Endothelial cell of umbilical vein (primary cell): ENCODE results near the gene TPM4. TPM values are rescaled to one million over a fixed set of nuclear protein-coding genes. Genes with fewer than 3 reads are reported as not detected.
A peak's percentile ranks its signal among the peaks of the same experiment; 100 is the strongest.

Experiments used
- BruUV-seq: library from RNA; stranded (reverse); fragments of 400-500 nt; replicated peaks from 2 replicates; lab custom pipeline; 2021; lab: Mats Ljungman, UMichigan
- CTCF ChIA-PET: fragments of 300-600, 350-600 bp; sonication (Branson Sonifier 250); formaldehyde crosslinking; loops from one replicate; lab custom pipeline; 2021; ENCODE audit warnings: antibody characterized with exemption, inconsistent platforms; lab: Charles Lee
- POLR2A ChIA-PET: fragments of 300-600, 350-600 bp; sonication (Branson Sonifier 250); formaldehyde crosslinking; loops from one replicate; lab custom pipeline; 2021; ENCODE audit warnings: antibody characterized with exemption, inconsistent platforms; lab: Charles Lee
- DNase-seq: peaks from one replicate; pipeline ENCODE4 v3.0.0-alpha.2; 2011; ENCODE audit warnings: low read depth, low spot score
- FAIRE-seq: peaks from 2 replicates; lab custom pipeline; 2011; peaks lifted over from hg19 to GRCh38; lab: Jason Lieb, UNC
- H2AFZ ChIP-seq: 2 replicates; pipeline ENCODE4 v1.6.0; 2012; ENCODE audit warnings: low read depth, low read length, control low read depth, inconsistent platforms
- H3K27ac ChIP-seq: 2 replicates; pipeline ENCODE4 v1.5.1; 2011; ENCODE audit warnings: low read depth, mild to moderate bottlenecking, control low read depth, low read length, moderate library complexity; ENCODE audit not compliant: insufficient read depth
- H3K27me3 ChIP-seq, 2 experiments: 2 replicates each; pipeline versions ENCODE4 v1.6.0 to v1.6.1; 2011; ENCODE audit warnings: low read length in 2 of 2, mixed read lengths in 1 of 2; ENCODE audit not compliant: control insufficient read depth in 2 of 2, insufficient read depth in 2 of 2
- H3K36me3 ChIP-seq, 2 experiments: 2 replicates in 1 of 2; 3 replicates in 1 of 2; pipeline ENCODE4 v1.5.1; 2011; ENCODE audit warnings: low read length in 2 of 2, mild to moderate bottlenecking in 1 of 2, moderate library complexity in 1 of 2; ENCODE audit not compliant: control insufficient read depth in 2 of 2, insufficient read depth in 2 of 2; ENCODE audit errors: extremely low read depth in 1 of 2
- H3K4me1 ChIP-seq: 3 replicates; pipeline ENCODE4 v1.5.1; 2011; ENCODE audit warnings: mild to moderate bottlenecking, low read length; ENCODE audit not compliant: control insufficient read depth, insufficient read depth; ENCODE audit errors: extremely low read depth
- H3K4me2 ChIP-seq: 2 replicates; pipeline ENCODE4 v1.6.1; 2011; ENCODE audit warnings: low read length, control low read depth, mixed read lengths; ENCODE audit not compliant: insufficient read depth
- H3K4me3 ChIP-seq, 3 experiments: fragments of 200-600 bp in 1 of 3; sonication (generic), shearing (Covaris generic) in 1 of 3; replicated peaks in 1 of 3; 2 replicates each; pipeline ENCODE4 v1.5.1; 2011 to 2016; ENCODE audit warnings: control low read depth in 3 of 3, low read length in 3 of 3, mild to moderate bottlenecking in 2 of 3, inconsistent platforms in 1 of 3, low read depth in 1 of 3, moderate library complexity in 1 of 3; ENCODE audit not compliant: insufficient read depth in 1 of 3
- H3K79me2 ChIP-seq: 2 replicates; pipeline ENCODE4 v1.6.0; 2012; ENCODE audit warnings: low read length, inconsistent platforms; ENCODE audit not compliant: control insufficient read depth, insufficient read depth
- H3K9ac ChIP-seq: replicated peaks from 2 replicates; pipeline ENCODE3; 2011; ENCODE audit warnings: low read length, control low read depth; ENCODE audit not compliant: insufficient read depth; ENCODE audit errors: extremely low read depth
- H3K9me1 ChIP-seq: replicated peaks from 3 replicates; pipeline ENCODE4 v1.6.0; 2011; ENCODE audit warnings: mild to moderate bottlenecking, low read length; ENCODE audit not compliant: control insufficient read depth, insufficient read depth; ENCODE audit errors: extremely low read depth
- H3K9me3 ChIP-seq: replicated peaks from 2 replicates; pipeline ENCODE4 v1.5.1; 2012; ENCODE audit warnings: low read length, inconsistent platforms; ENCODE audit not compliant: control insufficient read depth, insufficient read depth
- H4K20me1 ChIP-seq: replicated peaks from 2 replicates; pipeline ENCODE3; 2011; ENCODE audit warnings: mild to moderate bottlenecking, low read length; ENCODE audit not compliant: control insufficient read depth, insufficient read depth; ENCODE audit errors: extremely low read depth
- EZH2 ChIP-seq: IDR thresholded peaks from 2 replicates; pipeline ENCODE4 v1.6.1; 2012; ENCODE audit warnings: borderline replicate concordance, low read depth, mild to moderate bottlenecking, moderate library complexity, low read length, inconsistent platforms; ENCODE audit not compliant: severe bottlenecking
- FOS ChIP-seq: IDR thresholded peaks from 2 replicates; pipeline ENCODE4 v1.6.1; 2011; ENCODE audit warnings: mild to moderate bottlenecking, low read length, moderate library complexity, borderline replicate concordance; ENCODE audit not compliant: insufficient read depth
- GATA2 ChIP-seq: IDR thresholded peaks from 2 replicates; pipeline ENCODE4 v1.7.0; 2011; ENCODE audit warnings: low read depth, mild to moderate bottlenecking, moderate library complexity, mixed read lengths, low read length; ENCODE audit not compliant: insufficient read length, insufficient read depth
- MYC ChIP-seq: IDR thresholded peaks from one replicate; pipeline ENCODE4 v1.6.1; 2011; ENCODE audit warnings: mild to moderate bottlenecking, low read depth, low read length
- POLR2A ChIP-seq: IDR thresholded peaks from 2 replicates; pipeline ENCODE4 v1.6.1; 2012; ENCODE audit warnings: low read depth, mild to moderate bottlenecking, control low read depth, low read length
- POLR2AphosphoS5 ChIP-seq: IDR thresholded peaks from 2 replicates; pipeline ENCODE4 v1.6.1; 2012; ENCODE audit warnings: low read depth, mild to moderate bottlenecking, control low read depth, low read length, moderate library complexity; ENCODE audit not compliant: insufficient read depth
- dilution Hi-C: fragments of 300-500 bp; cut with MboI; formaldehyde crosslinking; loops from one replicate; pipeline ENCODE4 v1.15.0; 2019; ENCODE audit warnings: low sequenced_read_pairs; ENCODE audit not compliant: extremely low pct_ligation_motif_present
- intact Hi-C: fragments of 100-400 bp; cut with micrococcal nuclease; formaldehyde crosslinking; loops from one replicate; pipeline ENCODE4 v1.10.0; 2022
- polyA plus RNA-seq, 4 experiments: library from polyadenylated mRNA; depleted of rRNA in 3 of 4; stranded (reverse) in 3 of 4; unstranded in 1 of 4; fragments of >200 nt; gene quantifications; 2 replicates each; pipeline versions ENCODE4 v1.2.1 to v1.2.3, GENCODE V29; 2011 to 2012; ENCODE audit warnings: missing spikeins in 1 of 4
- total RNA-seq: library from RNA; stranded (reverse); gene quantifications from 2 replicates; pipeline ENCODE4 v1.2.3, GENCODE V29; 2021
- TF ChIP-seq, protein P1 (sequence below): IDR thresholded peaks from 2 replicates; pipeline ENCODE4 v1.6.1; 2011; ENCODE audit not compliant: insufficient read depth, insufficient read length
- TF ChIP-seq, protein P2 (sequence below), 2 donors: IDR thresholded peaks; 1 replicate in 1 of 2; 2 replicates in 1 of 2; pipeline ENCODE4 v1.5.1; 2011; ENCODE audit warnings: low read length in 2 of 2, mild to moderate bottlenecking in 2 of 2, moderate library complexity in 2 of 2, control low read depth in 1 of 2, inconsistent platforms in 1 of 2, low read depth in 1 of 2; ENCODE audit not compliant: insufficient read depth in 1 of 2; ENCODE audit errors: extremely low read depth in 1 of 2

The TPM4 gene
- total and polyA plus RNA-seq, 2 donors (not counting 3 experiments of a cell fraction or from before 2014, with no cell fraction given), result 430 to 924 TPM

GRCh38 chr19:16070366-16070990, 5.8 kb upstream of the TPM4 start:
- FAIRE-seq, result peak; percentile 95
- Histone ChIP-seq H3K9me1 (no peaks in the 10 kb centered on the region), H3K36me3 (no peaks in the 10 kb centered on the region), H3K27me3 (no peaks in the 10 kb centered on the region), H3K4me1 (peaks cover 49% of the 10 kb centered on the region), H3K9me3 (no peaks in the 10 kb centered on the region), H3K27ac (peak overlapping the region; percentile 86), H2AFZ (peak overlapping the region; percentile 40), H3K79me2 (peaks cover 29% of the 10 kb centered on the region), H4K20me1 (no peaks in the 10 kb centered on the region), H3K4me2 (peak overlapping the region; percentile 59), H3K4me3 (peak overlapping the region in 1 of 3 experiments; percentile 3), H3K9ac (peak overlapping the region; percentile 27)
- dilution Hi-C loops, result no loop called here
- ChIA-PET POLR2A (interaction anchor here (0.8 kb wide), 1 partner anchor 10 kb away, joined by 4 read pairs; no protein-coding TSS in a partner anchor), CTCF (interaction anchor here (0.5 to 3.2 kb wide), 8 partner anchors 10 to 1273 kb away, joined by 3 to 24 read pairs (median 4); partner anchors contain the start of gene FAM32A)
- TF ChIP-seq, protein P1, sequence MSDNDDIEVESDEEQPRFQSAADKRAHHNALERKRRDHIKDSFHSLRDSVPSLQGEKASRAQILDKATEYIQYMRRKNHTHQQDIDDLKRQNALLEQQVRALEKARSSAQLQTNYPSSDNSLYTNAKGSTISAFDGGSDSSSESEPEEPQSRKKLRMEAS, result no peak
- peak; percentile 90 for TF ChIP-seq POLR2AphosphoS5
- peak; percentile 71 for TF ChIP-seq GATA2
- peak; percentile 65 for TF ChIP-seq POLR2A
- TF ChIP-seq MYC, result no peak
- TF ChIP-seq EZH2, result no peak
- TF ChIP-seq, protein P2, sequence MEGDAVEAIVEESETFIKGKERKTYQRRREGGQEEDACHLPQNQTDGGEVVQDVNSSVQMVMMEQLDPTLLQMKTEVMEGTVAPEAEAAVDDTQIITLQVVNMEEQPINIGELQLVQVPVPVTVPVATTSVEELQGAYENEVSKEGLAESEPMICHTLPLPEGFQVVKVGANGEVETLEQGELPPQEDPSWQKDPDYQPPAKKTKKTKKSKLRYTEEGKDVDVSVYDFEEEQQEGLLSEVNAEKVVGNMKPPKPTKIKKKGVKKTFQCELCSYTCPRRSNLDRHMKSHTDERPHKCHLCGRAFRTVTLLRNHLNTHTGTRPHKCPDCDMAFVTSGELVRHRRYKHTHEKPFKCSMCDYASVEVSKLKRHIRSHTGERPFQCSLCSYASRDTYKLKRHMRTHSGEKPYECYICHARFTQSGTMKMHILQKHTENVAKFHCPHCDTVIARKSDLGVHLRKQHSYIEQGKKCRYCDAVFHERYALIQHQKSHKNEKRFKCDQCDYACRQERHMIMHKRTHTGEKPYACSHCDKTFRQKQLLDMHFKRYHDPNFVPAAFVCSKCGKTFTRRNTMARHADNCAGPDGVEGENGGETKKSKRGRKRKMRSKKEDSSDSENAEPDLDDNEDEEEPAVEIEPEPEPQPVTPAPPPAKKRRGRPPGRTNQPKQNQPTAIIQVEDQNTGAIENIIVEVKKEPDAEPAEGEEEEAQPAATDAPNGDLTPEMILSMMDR (IDR thresholded peaks at IDR 0.05; ENCODE audit: extremely low read depth in 1 of 2, insufficient read depth in 1 of 2, low read depth in 1 of 2, low read length in 2 of 2), result no peak
- peak; percentile 60 for TF ChIP-seq FOS
- BruUV-seq, result no TSS peak
- intact Hi-C loops, result loop anchor here (1.0 to 10.0 kb wide), 3 partner anchors 8 to 254 kb away; partner anchors contain the start of genes FAM32A and KLF2
- DNase-seq, result peak; percentile 81
